ENCODE measurements around the gene APP.
"Not testable (repeated sequence)": the region's sequence is repeated elsewhere in the genome, so short reads cannot be mapped to it uniquely, and the experiment has no call there.

The APP gene

GRCh38 chr21:26099610-26100219 is 70.9 kb downstream of the APP start:
- no peak for DNase-seq (ENCODE audit: low read depth, low spot score)

GRCh38 chr21:26098772-26099397 is 71.7 kb downstream of the APP start:
- no peak for DNase-seq (ENCODE audit: low read depth, low spot score)

- DNase-seq (ENCODE audit: low read depth, low spot score), result no peak
Observed at GRCh38 chr21:26097475-26097874, 73.1 kb downstream of the APP start.

GRCh38 chr21:26096494-26097371 is 73.8 kb downstream of the APP start:
- DNase-seq (ENCODE audit: low read depth, low spot score), result no peak

GRCh38 chr21:26095131-26095530 is 75.4 kb downstream of the APP start:
- DNase-seq (ENCODE audit: low read depth, low spot score), result no peak

- DNase-seq (ENCODE audit: low read depth, low spot score), result no peak
Observed at GRCh38 chr21:26093122-26093521, 77.4 kb downstream of the APP start.

GRCh38 chr21:26091480-26092018 is 79.0 kb downstream of the APP start:
- DNase-seq (ENCODE audit: low read depth, low spot score), result no peak

GRCh38 chr21:26089730-26090129 is 80.8 kb downstream of the APP start:
- no peak for DNase-seq (ENCODE audit: low read depth, low spot score)

GRCh38 chr21:26087223-26087918 is 83.2 kb downstream of the APP start:
- DNase-seq (ENCODE audit: low read depth, low spot score), result no peak

- no peak for DNase-seq (ENCODE audit: low read depth, low spot score)
Observed at GRCh38 chr21:26085882-26086281, 84.7 kb downstream of the APP start.

GRCh38 chr21:26085127-26085526 is 85.4 kb downstream of the APP start:
- DNase-seq (ENCODE audit: low read depth, low spot score), result no peak

GRCh38 chr21:26082549-26082948 is 88.0 kb downstream of the APP start:
- DNase-seq (ENCODE audit: low read depth, low spot score), result no peak

GRCh38 chr21:26081175-26081760 is 89.3 kb downstream of the APP start:
- not testable (repeated sequence) for DNase-seq (ENCODE audit: low read depth, low spot score)

- DNase-seq (ENCODE audit: low read depth, low spot score), result no peak
Observed at GRCh38 chr21:26080211-26080610, 90.4 kb downstream of the APP start.

- DNase-seq (ENCODE audit: low read depth, low spot score), result no peak
Observed at GRCh38 chr21:26079366-26079765, 91.2 kb downstream of the APP start.

GRCh38 chr21:26077521-26077920 is 93.0 kb downstream of the APP start:
- no peak for DNase-seq (ENCODE audit: low read depth, low spot score)

- DNase-seq (ENCODE audit: low read depth, low spot score), result no peak
Observed at GRCh38 chr21:26072666-26073615, 97.6 kb downstream of the APP start.

GRCh38 chr21:26070822-26071425 is 99.6 kb downstream of the APP start:
- no peak for DNase-seq (ENCODE audit: low read depth, low spot score)

GRCh38 chr21:26070121-26070520 is 100.4 kb downstream of the APP start:
- DNase-seq (ENCODE audit: low read depth, low spot score), result no peak

GRCh38 chr21:26068776-26069175 is 101.8 kb downstream of the APP start:
- DNase-seq (ENCODE audit: low read depth, low spot score), result no peak

Data from activated naive CD8-positive, alpha-beta T cell treated with anti-CD3 and anti-CD28 coated beads, Interleukin-2, amount 50 U/mL, for 16 hours (primary cell).